Ascending aorta (tissue), 2 donors: ENCODE data around the gene ITGAD. TPM values are rescaled to one million over a fixed set of nuclear protein-coding genes. Genes with fewer than 3 reads are reported as not detected.

Source experiments
- DNase-seq, 2 donors: peaks; one replicate each; pipeline ENCODE4 v3.0.0-alpha.2; 2019; ENCODE audit warnings: low spot score in 2 of 2
- H3K27ac ChIP-seq, 2 donors: fragments of 200-600 bp; sonication (generic); one replicate each; pipeline ENCODE4 v1.5.1; 2016 to 2017; ENCODE audit warnings: mild to moderate bottlenecking in 1 of 2
- H3K27me3 ChIP-seq: fragments of 200-600 bp; sonication (generic); one replicate; pipeline ENCODE4 v1.5.1; 2017
- H3K36me3 ChIP-seq, 2 donors: fragments of 200-600 bp; sonication (generic); one replicate each; pipeline ENCODE4 v1.5.1; 2016
- H3K4me1 ChIP-seq, 2 donors: fragments of 200-600 bp; sonication (generic); one replicate each; pipeline ENCODE4 v1.5.1; 2016 to 2017; ENCODE audit warnings: mild to moderate bottlenecking in 1 of 2
- H3K4me3 ChIP-seq, 2 donors: fragments of 200-600 bp; sonication (generic); one replicate each; pipeline ENCODE4 v1.5.1; 2016 to 2017; ENCODE audit warnings: mild to moderate bottlenecking in 1 of 2
- H3K9me3 ChIP-seq, 2 donors: fragments of 200-600 bp; sonication (generic); one replicate each; pipeline ENCODE4 v1.5.1; 2016
- CTCF ChIP-seq, 3 experiments: fragments of 200-600 bp in 2 of 3; fragments of 450-650 bp in 1 of 3; sonication (generic) in 2 of 3; IDR thresholded peaks; one replicate each; pipeline ENCODE4 v1.5.1; 2016 to 2019; ENCODE audit warnings: antibody characterized with exemption in 3 of 3, mild to moderate bottlenecking in 1 of 3, moderate library complexity in 1 of 3
- intact Hi-C: fragments of 100-400 bp; cut with DNase I; formaldehyde crosslinking; loops from one replicate; pipeline ENCODE4 v1.15.1; 2023
- total RNA-seq: library from RNA; depleted of rRNA; stranded (reverse); fragments of >200 nt; gene quantifications from one replicate; pipeline ENCODE4 v1.1.0, GENCODE V29; 2016

Gene ITGAD
- total RNA-seq, 1 donor from 2014 or later, result not detected

- Histone ChIP-seq H3K36me3 (no peaks in the 10 kb centered on the region), H3K4me1 (no peaks in the 10 kb centered on the region), H3K27ac (no peak overlapping the region), H3K9me3 (no peaks in the 10 kb centered on the region), H3K27me3 (no peaks in the 10 kb centered on the region), H3K4me3 (peak overlapping the region in 1 of 2 donors; percentile 21)
- TF ChIP-seq CTCF (IDR thresholded peaks at IDR 0.05), result no peak
- intact Hi-C loops, result no loop called here
- no peak for DNase-seq
These were observed 36.4 kb upstream of the ITGAD start for GRCh38 chr16:31356566-31357323.

- Histone ChIP-seq H3K4me3 (peak overlapping the region in 1 of 2 donors; percentile 21), H3K9me3 (no peaks in the 10 kb centered on the region), H3K27me3 (no peaks in the 10 kb centered on the region), H3K27ac (no peak overlapping the region), H3K36me3 (no peaks in the 10 kb centered on the region), H3K4me1 (no peaks in the 10 kb centered on the region)
- DNase-seq, result no peak
- no peak for TF ChIP-seq CTCF (IDR thresholded peaks at IDR 0.05)
- intact Hi-C loops, result no loop called here
These were observed 35.6 kb upstream of the ITGAD start for GRCh38 chr16:31357324-31358109.

GRCh38 chr16:31360251-31360650 is 32.9 kb upstream of the ITGAD start:
- DNase-seq, result no peak
- Histone ChIP-seq H3K4me1 (no peaks in the 10 kb centered on the region), H3K27ac (no peak overlapping the region), H3K36me3 (no peaks in the 10 kb centered on the region), H3K27me3 (no peaks in the 10 kb centered on the region), H3K9me3 (no peaks in the 10 kb centered on the region), H3K4me3 (no peak overlapping the region)
- intact Hi-C loops, result no loop called here
- TF ChIP-seq CTCF (IDR thresholded peaks at IDR 0.05), result no peak

GRCh38 chr16:31361201-31362110 is 31.7 kb upstream of the ITGAD start:
- H3K36me3 ChIP-seq, result no peaks in the 10 kb centered on the region
- intact Hi-C loops, result no loop called here
- no peak for TF ChIP-seq CTCF (IDR thresholded peaks at IDR 0.05)
- no peaks in the 10 kb centered on the region for H3K27me3 ChIP-seq
- no peak for DNase-seq
- H3K4me1 ChIP-seq, result no peaks in the 10 kb centered on the region
- no peaks in the 10 kb centered on the region for H3K9me3 ChIP-seq
- H3K27ac ChIP-seq, result no peak overlapping the region
- H3K4me3 ChIP-seq, result no peak overlapping the region
